HG03442 (cell line): ENCODE data around the gene BANK1.

Source experiments
- ATAC-seq: cut with Tn5 transposase; IDR thresholded peaks from one replicate; pipeline ENCODE4 v1.9.1; 2021; ENCODE audit warnings: mild to moderate bottlenecking, moderate library complexity; ENCODE audit not compliant: unreplicated experiment

BANK1 gene

GRCh38 chr4:101954975-101955678 is 164.6 kb downstream of the BANK1 start:
- ATAC-seq, result no peak

GRCh38 chr4:101956068-101956825 is 165.7 kb downstream of the BANK1 start:
- no peak for ATAC-seq

- no peak for ATAC-seq
Measured at GRCh38 chr4:101958547-101958946, 168.0 kb downstream of the BANK1 start.

GRCh38 chr4:101960431-101960830 is 169.9 kb downstream of the BANK1 start:
- ATAC-seq, result no peak

- ATAC-seq, result no peak
Measured at GRCh38 chr4:101961144-101961543, 170.6 kb downstream of the BANK1 start.

GRCh38 chr4:101967697-101968346 is 177.3 kb downstream of the BANK1 start:
- ATAC-seq, result no peak

GRCh38 chr4:101968364-101968763 is 177.8 kb downstream of the BANK1 start:
- ATAC-seq, result no peak

GRCh38 chr4:101969965-101970364 is 179.4 kb downstream of the BANK1 start:
- no peak for ATAC-seq

GRCh38 chr4:101970547-101971155 is 180.1 kb downstream of the BANK1 start:
- ATAC-seq, result no peak

GRCh38 chr4:101972791-101973190 is 182.3 kb downstream of the BANK1 start:
- peak; percentile 60 for ATAC-seq

- no peak for ATAC-seq
Measured at GRCh38 chr4:101973361-101973760, 182.8 kb downstream of the BANK1 start.

GRCh38 chr4:101977076-101977475 is 186.5 kb downstream of the BANK1 start:
- no peak for ATAC-seq

- no peak for ATAC-seq
Measured at GRCh38 chr4:101981756-101982155, 191.2 kb downstream of the BANK1 start.

GRCh38 chr4:101983835-101984234 is 193.3 kb downstream of the BANK1 start:
- no peak for ATAC-seq

- peak; percentile 90 for ATAC-seq
Measured at GRCh38 chr4:101987623-101988243, 197.2 kb downstream of the BANK1 start.

- ATAC-seq, result no peak
Measured at GRCh38 chr4:101989551-101989950, 199.0 kb downstream of the BANK1 start.

- ATAC-seq, result no peak
Measured at GRCh38 chr4:101992446-101992845, 201.9 kb downstream of the BANK1 start.

GRCh38 chr4:101993002-101993841 is 202.7 kb downstream of the BANK1 start:
- no peak for ATAC-seq

GRCh38 chr4:101993842-101994775 is 203.6 kb downstream of the BANK1 start:
- ATAC-seq, result no peak
